Activated T-helper 2 cell treated with anti-CD3 and anti-CD28 coated beads, Interferon-gamma antibody, Interleukin-2, Interleukin-4, amounts not matched to agents 10 μg/mL and 5 μg/mL and 100 μg/mL, durations not matched to agents 14 hours and 24 hours and 36 hours (primary cell): ENCODE data around the gene SULT1B1. TPM values are rescaled to one million over a fixed set of nuclear protein-coding genes. Genes with fewer than 3 reads are reported as not detected.

Experiments
- DNase-seq: peaks from one replicate; pipeline ENCODE4 v3.0.0; 2021; ENCODE audit warnings: low spot score
- H3K27ac Mint-ChIP-seq: one replicate; pipeline ENCODE4 v1.8.0; 2021; ENCODE audit warnings: mixed read lengths
- H3K27me3 Mint-ChIP-seq: one replicate; pipeline ENCODE4 v1.8.0; 2021; ENCODE audit warnings: low read depth, mixed read lengths
- H3K36me3 Mint-ChIP-seq: one replicate; pipeline ENCODE4 v1.8.0; 2021; ENCODE audit warnings: low read depth, mixed read lengths
- H3K4me1 Mint-ChIP-seq: one replicate; pipeline ENCODE4 v1.8.0; 2021; ENCODE audit warnings: low read depth, mixed read lengths
- H3K4me3 Mint-ChIP-seq: one replicate; pipeline ENCODE4 v1.8.0; 2021; ENCODE audit warnings: low read depth, mild to moderate bottlenecking, moderate library complexity, mixed read lengths
- H3K9me3 Mint-ChIP-seq: one replicate; pipeline ENCODE4 v1.8.0; 2021; ENCODE audit warnings: mixed read lengths
- intact Hi-C: fragments of 100-400 bp; cut with micrococcal nuclease; formaldehyde crosslinking; loops from one replicate; pipeline ENCODE4 v1.15.1; 2023
- total RNA-seq: library from RNA; stranded (reverse); gene quantifications from 2 replicates; pipeline ENCODE4 v1.2.3, GENCODE V29; 2022

Gene SULT1B1
- total RNA-seq: 0.11 and 0.25 TPM in 2 replicates

GRCh38 chr4:69760455-69760854, at the start of gene SULT1B1:
TSS of gene SULT1B1 (minus strand) at chr4:69760620. CDS start at chr4:69755217, 5,403 bp downstream.
- H3K9me3 Mint-ChIP-seq: no peaks in the 10 kb centered on the region
- intact Hi-C loops: no loop called here
- H3K36me3 Mint-ChIP-seq: no peaks in the 10 kb centered on the region
- H3K4me1 Mint-ChIP-seq: peaks cover 31% of the 10 kb centered on the region
- peak; percentile 46 for DNase-seq
- H3K27me3 Mint-ChIP-seq: no peaks in the 10 kb centered on the region
- H3K27ac Mint-ChIP-seq: peak within 1 kb of the TSS; percentile 89
- peak within 1 kb of the TSS; percentile 69 for H3K4me3 Mint-ChIP-seq

GRCh38 chr4:69800599-69800998, 40.2 kb upstream of the SULT1B1 start:
- H3K27ac Mint-ChIP-seq: no peak overlapping the region
- H3K36me3 Mint-ChIP-seq: no peaks in the 10 kb centered on the region
- intact Hi-C loops: no loop called here
- no peaks in the 10 kb centered on the region for H3K9me3 Mint-ChIP-seq
- no peak overlapping the region for H3K4me3 Mint-ChIP-seq
- no peaks in the 10 kb centered on the region for H3K27me3 Mint-ChIP-seq
- H3K4me1 Mint-ChIP-seq: no peaks in the 10 kb centered on the region
- DNase-seq: no peak

DNA sequence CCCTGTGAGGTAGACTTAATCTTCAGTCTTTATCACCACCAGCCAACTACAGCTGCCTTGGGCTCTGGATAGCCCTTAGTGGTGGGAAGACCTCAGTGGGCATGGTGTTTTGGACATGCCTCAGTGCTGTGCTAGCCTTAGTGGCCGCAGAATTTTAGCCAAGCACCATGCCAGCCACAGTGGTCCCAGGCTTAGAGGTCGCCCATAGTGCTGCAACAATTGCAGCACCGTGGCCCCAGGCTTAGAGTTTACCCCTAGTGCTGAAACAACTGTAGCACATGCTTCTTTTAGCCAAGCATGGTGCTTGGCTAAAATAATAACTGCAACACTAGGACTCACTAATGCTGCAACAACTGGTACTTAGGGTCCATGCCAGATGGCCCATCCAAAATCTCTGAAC, 38.9 kb upstream of the SULT1B1 start:
- H3K27me3 Mint-ChIP-seq: no peaks in the 10 kb centered on the region

GRCh38 chr4:69793732-69794131, 33.3 kb upstream of the SULT1B1 start:
- no peaks in the 10 kb centered on the region for H3K27me3 Mint-ChIP-seq
- H3K4me1 Mint-ChIP-seq: no peaks in the 10 kb centered on the region
- no peak for DNase-seq
- H3K36me3 Mint-ChIP-seq: no peaks in the 10 kb centered on the region
- H3K9me3 Mint-ChIP-seq: no peaks in the 10 kb centered on the region
- intact Hi-C loops: no loop called here
- H3K4me3 Mint-ChIP-seq: no peak overlapping the region
- H3K27ac Mint-ChIP-seq: no peak overlapping the region

More for the DNA sequence above, 38.9 kb upstream of the SULT1B1 start:
- H3K4me3 Mint-ChIP-seq: no peak overlapping the region
- no peaks in the 10 kb centered on the region for H3K4me1 Mint-ChIP-seq
- intact Hi-C loops: no loop called here
- no peak overlapping the region for H3K27ac Mint-ChIP-seq
- no peaks in the 10 kb centered on the region for H3K9me3 Mint-ChIP-seq
- no peak for DNase-seq
- no peaks in the 10 kb centered on the region for H3K36me3 Mint-ChIP-seq

- H3K4me1 Mint-ChIP-seq: no peaks in the 10 kb centered on the region
- no peaks in the 10 kb centered on the region for H3K9me3 Mint-ChIP-seq
- intact Hi-C loops: no loop called here
- H3K4me3 Mint-ChIP-seq: no peak overlapping the region
- no peak overlapping the region for H3K27ac Mint-ChIP-seq
- no peak for DNase-seq
- H3K27me3 Mint-ChIP-seq: no peaks in the 10 kb centered on the region
- H3K36me3 Mint-ChIP-seq: no peaks in the 10 kb centered on the region
Measured at GRCh38 chr4:69787879-69788278, 27.5 kb upstream of the SULT1B1 start.

DNA sequence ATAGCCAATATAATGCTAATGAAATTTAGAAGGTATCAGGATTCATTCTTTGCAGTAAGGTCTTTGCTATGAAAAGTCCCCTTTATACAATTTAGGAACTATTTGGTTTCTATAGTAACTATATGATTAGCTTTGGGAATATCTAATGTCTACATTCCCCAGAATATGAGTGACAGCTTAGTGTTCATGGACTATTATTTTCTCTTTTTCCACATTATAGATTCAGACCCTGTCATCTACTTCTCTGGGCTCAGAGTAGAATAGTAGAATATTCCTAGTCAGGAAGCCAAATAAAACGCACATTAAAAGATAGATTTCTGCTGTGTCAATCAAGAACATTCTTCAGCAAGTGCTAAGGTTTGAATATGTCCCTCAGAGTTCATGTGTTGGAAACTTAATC, 26.1 kb upstream of the SULT1B1 start:
- peaks cover 4% of the 10 kb centered on the region for H3K9me3 Mint-ChIP-seq
- H3K4me3 Mint-ChIP-seq: no peak overlapping the region
- no peaks in the 10 kb centered on the region for H3K4me1 Mint-ChIP-seq
- intact Hi-C loops: no loop called here
- no peak for DNase-seq
- H3K27ac Mint-ChIP-seq: no peak overlapping the region
- no peaks in the 10 kb centered on the region for H3K27me3 Mint-ChIP-seq
- no peaks in the 10 kb centered on the region for H3K36me3 Mint-ChIP-seq

- H3K36me3 Mint-ChIP-seq: no peaks in the 10 kb centered on the region
- H3K27me3 Mint-ChIP-seq: no peaks in the 10 kb centered on the region
- intact Hi-C loops: no loop called here
- no peak overlapping the region for H3K4me3 Mint-ChIP-seq
- H3K4me1 Mint-ChIP-seq: no peaks in the 10 kb centered on the region
- no peak for DNase-seq
- peaks cover 4% of the 10 kb centered on the region for H3K9me3 Mint-ChIP-seq
- no peak overlapping the region for H3K27ac Mint-ChIP-seq
Measured at GRCh38 chr4:69785211-69785831, 24.9 kb upstream of the SULT1B1 start.

GRCh38 chr4:69782651-69783310, 22.4 kb upstream of the SULT1B1 start:
- intact Hi-C loops: no loop called here
- Mint-ChIP-seq H3K9me3 (peaks cover 4% of the 10 kb centered on the region), H3K27ac (no peak overlapping the region), H3K27me3 (no peaks in the 10 kb centered on the region), H3K4me1 (no peaks in the 10 kb centered on the region), H3K4me3 (no peak overlapping the region), H3K36me3 (no peaks in the 10 kb centered on the region)
- no peak for DNase-seq

- Mint-ChIP-seq H3K27me3 (no peaks in the 10 kb centered on the region), H3K36me3 (no peaks in the 10 kb centered on the region), H3K27ac (no peak overlapping the region), H3K4me3 (no peak overlapping the region), H3K4me1 (no peaks in the 10 kb centered on the region), H3K9me3 (peaks cover 4% of the 10 kb centered on the region)
- no peak for DNase-seq
- intact Hi-C loops: no loop called here
Measured at GRCh38 chr4:69781458-69782418, 21.3 kb upstream of the SULT1B1 start.

DNA sequence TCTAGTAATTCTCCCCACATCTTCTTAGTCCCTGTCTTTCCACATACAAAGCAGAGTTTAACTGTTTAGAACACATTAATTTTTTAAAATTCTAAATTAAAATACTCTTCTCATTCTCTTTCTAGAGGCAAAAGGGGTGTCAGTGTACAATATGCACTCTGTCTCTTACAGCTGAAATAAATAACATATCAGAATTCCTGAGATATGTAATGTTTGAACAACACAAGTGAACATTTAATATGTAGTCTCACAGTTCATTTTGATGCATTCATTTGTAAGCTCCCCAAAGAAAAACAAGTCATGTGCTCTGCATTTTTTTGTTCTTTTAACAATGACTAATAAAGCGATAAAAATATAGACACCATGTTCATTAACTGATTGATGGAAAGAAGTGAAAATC, 19.7 kb upstream of the SULT1B1 start:
- no peak for DNase-seq
- Mint-ChIP-seq H3K27ac (no peak overlapping the region), H3K27me3 (no peaks in the 10 kb centered on the region), H3K4me1 (no peaks in the 10 kb centered on the region), H3K36me3 (no peaks in the 10 kb centered on the region), H3K4me3 (no peak overlapping the region), H3K9me3 (peaks cover 4% of the 10 kb centered on the region)
- intact Hi-C loops: no loop called here

GRCh38 chr4:69776696-69777095, 16.3 kb upstream of the SULT1B1 start:
- Mint-ChIP-seq H3K4me3 (no peak overlapping the region), H3K9me3 (no peaks in the 10 kb centered on the region), H3K27me3 (no peaks in the 10 kb centered on the region), H3K36me3 (no peaks in the 10 kb centered on the region), H3K4me1 (no peaks in the 10 kb centered on the region), H3K27ac (no peak overlapping the region)
- DNase-seq: no peak
- intact Hi-C loops: no loop called here

DNA sequence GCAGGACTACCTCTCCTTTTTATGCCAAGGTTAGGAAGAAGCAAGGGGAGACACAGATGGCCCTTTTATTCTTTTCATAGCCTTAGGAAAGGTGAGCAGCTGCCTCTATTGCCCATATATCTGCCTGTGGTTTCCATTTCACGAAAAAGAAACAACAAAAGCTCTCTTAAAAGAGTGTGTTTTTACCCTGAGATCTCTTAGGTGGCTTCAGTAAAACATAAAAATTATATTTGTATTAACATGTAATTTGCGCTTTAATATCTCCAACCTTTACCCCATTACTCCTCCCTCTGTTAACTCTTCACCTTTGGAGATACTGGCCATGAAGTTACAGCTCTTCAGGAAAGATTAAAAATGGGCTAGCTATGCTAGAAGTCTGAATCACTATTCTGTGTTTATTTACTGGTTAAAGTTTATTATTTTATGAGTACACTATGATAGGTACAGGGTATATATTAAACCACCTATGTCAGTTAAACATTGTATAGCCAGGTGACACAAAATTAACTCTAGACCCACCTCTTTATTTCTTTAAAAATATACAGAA, 15.0 kb upstream of the SULT1B1 start:
- Mint-ChIP-seq H3K4me1 (no peaks in the 10 kb centered on the region), H3K36me3 (no peaks in the 10 kb centered on the region), H3K4me3 (no peak overlapping the region), H3K27me3 (peaks cover 2% of the 10 kb centered on the region), H3K9me3 (no peaks in the 10 kb centered on the region), H3K27ac (no peak overlapping the region)
- intact Hi-C loops: no loop called here
- DNase-seq: no peak
